Effector memory CD8-positive, alpha-beta T cell (primary cell): ENCODE results near the gene LMAN1L.
A peak's percentile ranks its signal among the peaks of the same experiment; 100 is the strongest.

Experiments
- ATAC-seq: fragments of 150-1000 bp; cut with Tn5 transposase; replicated peaks from 2 replicates; pipeline ENCODE4 v1.10.0; 2021; ENCODE audit warnings: mild to moderate bottlenecking, moderate library complexity
- DNase-seq, 3 experiments: peaks; one replicate each; pipeline ENCODE4 v3.0.0; 2021
- H3K27ac Mint-ChIP-seq, 2 donors: one replicate each; pipeline ENCODE4 v1.8.0; 2022; ENCODE audit warnings: mild to moderate bottlenecking in 2 of 2, mixed read lengths in 2 of 2, moderate library complexity in 2 of 2
- H3K27me3 Mint-ChIP-seq, 2 donors: one replicate each; pipeline ENCODE4 v1.8.0; 2022; ENCODE audit warnings: mixed read lengths in 2 of 2
- H3K36me3 Mint-ChIP-seq: one replicate; pipeline ENCODE4 v1.8.0; 2022; ENCODE audit warnings: mild to moderate bottlenecking, moderate library complexity, mixed read lengths; ENCODE audit not compliant: insufficient read depth
- H3K4me1 Mint-ChIP-seq, 2 donors: one replicate each; pipeline ENCODE4 v1.8.0; 2022; ENCODE audit warnings: low read depth in 2 of 2, mixed read lengths in 2 of 2
- H3K4me3 Mint-ChIP-seq, 2 donors: one replicate each; pipeline ENCODE4 v1.8.0; 2022; ENCODE audit warnings: mild to moderate bottlenecking in 2 of 2, mixed read lengths in 2 of 2, moderate library complexity in 2 of 2
- H3K9me3 Mint-ChIP-seq, 2 donors: one replicate each; pipeline ENCODE4 v1.8.0; 2022; ENCODE audit warnings: mixed read lengths in 2 of 2

LMAN1L gene

GRCh38 chr15:74802290-74802689, 10.3 kb upstream of the LMAN1L start:
- peaks cover 36 to 37% of the 10 kb centered on the region in 2 donors for H3K4me1 Mint-ChIP-seq
- peaks cover 61% of the 10 kb centered on the region for H3K36me3 Mint-ChIP-seq
- no peak for ATAC-seq

GRCh38 chr15:74802862-74803447, 9.7 kb upstream of the LMAN1L start:
- Mint-ChIP-seq H3K4me1 (peaks cover 33 to 34% of the 10 kb centered on the region in 2 donors), H3K36me3 (peaks cover 59% of the 10 kb centered on the region), H3K27ac (peak overlapping the region; percentile 60 to 65), H3K4me3 (no peak overlapping the region), H3K9me3 (no peaks in the 10 kb centered on the region), H3K27me3 (no peaks in the 10 kb centered on the region)
- ATAC-seq (no peak), DNase-seq (no peak)

More at GRCh38 chr15:74802290-74802689, 10.3 kb upstream of the LMAN1L start:
- H3K27ac Mint-ChIP-seq = peak overlapping the region in 1 of 2 donors; percentile 60
- DNase-seq = no peak
- H3K4me3 Mint-ChIP-seq = no peak overlapping the region
- H3K9me3 Mint-ChIP-seq = no peaks in the 10 kb centered on the region
- H3K27me3 Mint-ChIP-seq = no peaks in the 10 kb centered on the region

- peaks cover 48% of the 10 kb centered on the region for H3K36me3 Mint-ChIP-seq
- no peaks in the 10 kb centered on the region for H3K27me3 Mint-ChIP-seq
- no peaks in the 10 kb centered on the region for H3K9me3 Mint-ChIP-seq
- no peak overlapping the region for H3K4me3 Mint-ChIP-seq
- no peak for DNase-seq
- H3K27ac Mint-ChIP-seq = peak overlapping the region; percentile 67 to 80
- peaks cover 26 to 36% of the 10 kb centered on the region in 2 donors for H3K4me1 Mint-ChIP-seq
- ATAC-seq = no peak
These were observed 7.7 kb upstream of the LMAN1L start for GRCh38 chr15:74804935-74805334.

- ATAC-seq = no peak
- peak overlapping the region; percentile 33 to 82 for H3K27ac Mint-ChIP-seq
- peaks cover 24% of the 10 kb centered on the region for H3K36me3 Mint-ChIP-seq
- no peaks in the 10 kb centered on the region for H3K27me3 Mint-ChIP-seq
- H3K4me3 Mint-ChIP-seq = no peak overlapping the region
- DNase-seq = no peak
- peaks cover 22 to 32% of the 10 kb centered on the region in 2 donors for H3K4me1 Mint-ChIP-seq
- no peaks in the 10 kb centered on the region for H3K9me3 Mint-ChIP-seq
These were observed 5.4 kb upstream of the LMAN1L start for GRCh38 chr15:74807282-74807681.

GRCh38 chr15:74808078-74808839, 4.4 kb upstream of the LMAN1L start:
- Mint-ChIP-seq H3K4me3 (no peak overlapping the region), H3K4me1 (peaks cover 22 to 32% of the 10 kb centered on the region in 2 donors), H3K27ac (peak overlapping the region; percentile 53 to 82), H3K27me3 (no peaks in the 10 kb centered on the region), H3K36me3 (peaks cover 14% of the 10 kb centered on the region), H3K9me3 (no peaks in the 10 kb centered on the region)
- ATAC-seq (no peak), DNase-seq (no peak)

GRCh38 chr15:74808840-74809229, 3.8 kb upstream of the LMAN1L start:
- Mint-ChIP-seq H3K27ac (peak overlapping the region; percentile 53 to 82), H3K27me3 (no peaks in the 10 kb centered on the region), H3K4me3 (no peak overlapping the region), H3K9me3 (no peaks in the 10 kb centered on the region), H3K4me1 (peaks cover 22 to 31% of the 10 kb centered on the region in 2 donors), H3K36me3 (peaks cover 10% of the 10 kb centered on the region)
- DNase-seq (no peak), ATAC-seq (no peak)

- ATAC-seq = no peak
- Mint-ChIP-seq H3K9me3 (no peaks in the 10 kb centered on the region), H3K4me3 (no peak overlapping the region), H3K27ac (peak overlapping the region; percentile 53 to 82), H3K27me3 (no peaks in the 10 kb centered on the region), H3K4me1 (peaks cover 22 to 27% of the 10 kb centered on the region in 2 donors), H3K36me3 (peaks cover 7% of the 10 kb centered on the region)
- no peak for DNase-seq
These were observed 3.4 kb upstream of the LMAN1L start for GRCh38 chr15:74809242-74809641.

- Mint-ChIP-seq H3K4me1 (peaks cover 20 to 26% of the 10 kb centered on the region in 2 donors), H3K4me3 (no peak overlapping the region), H3K9me3 (no peaks in the 10 kb centered on the region), H3K27me3 (no peaks in the 10 kb centered on the region), H3K36me3 (peaks cover 7% of the 10 kb centered on the region), H3K27ac (peak overlapping the region in 1 of 2 donors; percentile 82)
- DNase-seq (no peak), ATAC-seq (no peak)
These were observed 2.7 kb upstream of the LMAN1L start for GRCh38 chr15:74809956-74810355.

- H3K27me3 Mint-ChIP-seq = peaks cover 0 to 21% of the 10 kb centered on the region in 2 donors
- DNase-seq = no peak
- no peak for ATAC-seq
- H3K36me3 Mint-ChIP-seq = no peaks in the 10 kb centered on the region
- peaks cover 10 to 11% of the 10 kb centered on the region in 2 donors for H3K4me1 Mint-ChIP-seq
- H3K4me3 Mint-ChIP-seq = no peak overlapping the region
- no peaks in the 10 kb centered on the region for H3K9me3 Mint-ChIP-seq
- H3K27ac Mint-ChIP-seq = no peak overlapping the region
These were observed 2.7 kb downstream of the LMAN1L start for GRCh38 chr15:74815121-74815934.

- Mint-ChIP-seq H3K4me3 (no peak overlapping the region), H3K9me3 (no peaks in the 10 kb centered on the region), H3K27ac (no peak overlapping the region), H3K27me3 (peaks cover 0 to 26% of the 10 kb centered on the region in 2 donors), H3K4me1 (peaks cover 10 to 11% of the 10 kb centered on the region in 2 donors), H3K36me3 (no peaks in the 10 kb centered on the region)
- no peak for DNase-seq
- no peak for ATAC-seq
These were observed 3.3 kb downstream of the LMAN1L start for GRCh38 chr15:74815961-74816360.

- DNase-seq (no peak), ATAC-seq (no peak)
- Mint-ChIP-seq H3K4me3 (no peak overlapping the region), H3K36me3 (no peaks in the 10 kb centered on the region), H3K27me3 (peaks cover 0 to 26% of the 10 kb centered on the region in 2 donors), H3K27ac (no peak overlapping the region), H3K9me3 (no peaks in the 10 kb centered on the region), H3K4me1 (peaks cover 10 to 11% of the 10 kb centered on the region in 2 donors)
These were observed 4.2 kb downstream of the LMAN1L start for GRCh38 chr15:74816624-74817369.

GRCh38 chr15:74817370-74817737, 4.7 kb downstream of the LMAN1L start:
- H3K36me3 Mint-ChIP-seq = no peaks in the 10 kb centered on the region
- H3K4me1 Mint-ChIP-seq = peaks cover 10 to 11% of the 10 kb centered on the region in 2 donors
- H3K4me3 Mint-ChIP-seq = no peak overlapping the region
- ATAC-seq (no peak), DNase-seq (no peak)
- peaks cover 0 to 26% of the 10 kb centered on the region in 2 donors for H3K27me3 Mint-ChIP-seq
- H3K27ac Mint-ChIP-seq = no peak overlapping the region
- no peaks in the 10 kb centered on the region for H3K9me3 Mint-ChIP-seq

GRCh38 chr15:74820056-74820455, 7.4 kb downstream of the LMAN1L start:
- DNase-seq = no peak
- Mint-ChIP-seq H3K36me3 (no peaks in the 10 kb centered on the region), H3K27ac (peak overlapping the region in 1 of 2 donors; percentile 20), H3K4me1 (peaks cover 10 to 11% of the 10 kb centered on the region in 2 donors), H3K4me3 (no peak overlapping the region), H3K27me3 (peaks cover 6 to 37% of the 10 kb centered on the region in 2 donors), H3K9me3 (no peaks in the 10 kb centered on the region)
- ATAC-seq = no peak
